Activated CD8-positive, alpha-beta T cell treated with anti-CD3 and anti-CD28 coated beads, Interleukin-2, amount 10 ng/mL, durations not matched to agents 7 days and 5 days (primary cell): Measurements from ENCODE around the gene CRYBA1. TPM values are rescaled to one million over a fixed set of nuclear protein-coding genes. Genes with fewer than 3 reads are reported as not detected.

Experiments used
- ATAC-seq: fragments of 150-1000 bp; cut with Tn5 transposase; one replicate; pipeline ENCODE4 v1.10.0; 2021; ENCODE audit warnings: moderate library complexity
- CTCF ChIA-PET: fragments of 350-600 bp; sonication (Branson Sonifier 250); formaldehyde crosslinking; loops from one replicate; lab custom pipeline; 2021; ENCODE audit warnings: antibody characterized with exemption; lab: Charles Lee
- POLR2A ChIA-PET: fragments of 350-600 bp; sonication (Branson Sonifier 250); formaldehyde crosslinking; loops from one replicate; lab custom pipeline; 2021; ENCODE audit warnings: antibody characterized with exemption; lab: Charles Lee
- DNase-seq: peaks from one replicate; pipeline ENCODE4 v3.0.0-alpha.2; 2020
- H3K27ac Mint-ChIP-seq: one replicate; pipeline ENCODE4 v1.8.0; 2021; ENCODE audit warnings: mild to moderate bottlenecking, mixed read lengths
- H3K27me3 Mint-ChIP-seq: one replicate; pipeline ENCODE4 v1.8.0; 2021; ENCODE audit warnings: low read depth, mixed read lengths
- H3K36me3 Mint-ChIP-seq: one replicate; pipeline ENCODE4 v1.8.0; 2021; ENCODE audit warnings: low read depth, mixed read lengths
- H3K4me1 Mint-ChIP-seq: one replicate; pipeline ENCODE4 v1.8.0; 2021; ENCODE audit warnings: low read depth, mixed read lengths
- H3K4me3 Mint-ChIP-seq: one replicate; pipeline ENCODE4 v1.8.0; 2021; ENCODE audit warnings: mild to moderate bottlenecking, mixed read lengths
- H3K9me3 Mint-ChIP-seq: one replicate; pipeline ENCODE4 v1.8.0; 2022; ENCODE audit warnings: mixed read lengths; ENCODE audit not compliant: insufficient read depth
- total RNA-seq, 2 experiments: library from RNA; stranded (reverse); gene quantifications; one replicate each; pipeline ENCODE4 v1.2.3, GENCODE V29; 2021

Gene CRYBA1
- total RNA-seq, 2 experiments from 2014 or later: not detected

- no peaks in the 10 kb centered on the region for H3K36me3 Mint-ChIP-seq
- DNase-seq (no peak), ATAC-seq (no peak)
- no peak overlapping the region for H3K27ac Mint-ChIP-seq
- H3K27me3 Mint-ChIP-seq: no peaks in the 10 kb centered on the region
- CTCF ChIA-PET: interaction anchor here (1.3 to 1.6 kb wide), 2 partner anchors 19 to 90 kb away, joined by 3 to 9 read pairs; no protein-coding TSS in a partner anchor
- POLR2A ChIA-PET: interaction anchor here (0.6 kb wide), 1 partner anchor 27 kb away, joined by 3 read pairs; no protein-coding TSS in a partner anchor
- no peaks in the 10 kb centered on the region for H3K9me3 Mint-ChIP-seq
- no peak overlapping the region for H3K4me3 Mint-ChIP-seq
- H3K4me1 Mint-ChIP-seq: peaks cover 11% of the 10 kb centered on the region
These were observed 8.4 kb upstream of the CRYBA1 start for GRCh38 chr17:29238133-29238850.

- DNase-seq (no peak), ATAC-seq (no peak)
- Mint-ChIP-seq H3K4me3 (no peak overlapping the region), H3K36me3 (no peaks in the 10 kb centered on the region), H3K27me3 (no peaks in the 10 kb centered on the region), H3K27ac (no peak overlapping the region), H3K4me1 (peaks cover 11% of the 10 kb centered on the region), H3K9me3 (no peaks in the 10 kb centered on the region)
- ChIA-PET CTCF (interaction anchor here (0.6 to 3.5 kb wide), 10 partner anchors 11 to 354 kb away, joined by 3 to 15 read pairs (median 4); partner anchors contain the start of gene MYO18A), POLR2A (no interaction called here)
These were observed 6.2 kb upstream of the CRYBA1 start for GRCh38 chr17:29240477-29240876.

GRCh38 chr17:29240968-29241963 lies 5.4 kb upstream of the CRYBA1 start:
- CTCF ChIA-PET: interaction anchor here (0.6 to 3.5 kb wide), 11 partner anchors 10 to 353 kb away, joined by 3 to 15 read pairs (median 7); no protein-coding TSS in a partner anchor
- H3K9me3 Mint-ChIP-seq: no peaks in the 10 kb centered on the region

GRCh38 chr17:29242051-29242450 lies 4.6 kb upstream of the CRYBA1 start:
- Mint-ChIP-seq H3K4me3 (no peak overlapping the region), H3K4me1 (peaks cover 11% of the 10 kb centered on the region), H3K9me3 (no peaks in the 10 kb centered on the region), H3K27me3 (no peaks in the 10 kb centered on the region), H3K36me3 (no peaks in the 10 kb centered on the region), H3K27ac (no peak overlapping the region)
- ATAC-seq (no peak), DNase-seq (no peak)
- ChIA-PET CTCF (interaction anchor here (1.4 to 3.5 kb wide), 4 partner anchors 9 to 97 kb away, joined by 8 to 15 read pairs (median 12); no protein-coding TSS in a partner anchor), POLR2A (no interaction called here)

More at GRCh38 chr17:29240968-29241963, 5.4 kb upstream of the CRYBA1 start:
- DNase-seq (no peak), ATAC-seq (no peak)
- Mint-ChIP-seq H3K36me3 (no peaks in the 10 kb centered on the region), H3K27ac (no peak overlapping the region), H3K4me3 (no peak overlapping the region), H3K4me1 (peaks cover 11% of the 10 kb centered on the region), H3K27me3 (no peaks in the 10 kb centered on the region)
- POLR2A ChIA-PET: no interaction called here

- H3K9me3 Mint-ChIP-seq: no peaks in the 10 kb centered on the region
- ChIA-PET POLR2A (interaction anchor here (0.6 kb wide), 1 partner anchor 381 kb away, joined by 3 read pairs; no protein-coding TSS in a partner anchor), CTCF (interaction anchor here (1.4 to 3.5 kb wide), 3 partner anchors 9 to 24 kb away, joined by 8 to 15 read pairs (median 14); no protein-coding TSS in a partner anchor)
These were observed 3.9 kb upstream of the CRYBA1 start for GRCh38 chr17:29242790-29243189.

GRCh38 chr17:29243792-29244191 lies 2.9 kb upstream of the CRYBA1 start:
- CTCF ChIA-PET: interaction anchor here (0.6 to 2.3 kb wide), 5 partner anchors 14 to 120 kb away, joined by 3 to 14 read pairs (median 3); no protein-coding TSS in a partner anchor
- Mint-ChIP-seq H3K4me1 (peaks cover 11% of the 10 kb centered on the region), H3K27me3 (no peaks in the 10 kb centered on the region), H3K27ac (no peak overlapping the region), H3K36me3 (no peaks in the 10 kb centered on the region), H3K4me3 (no peak overlapping the region), H3K9me3 (no peaks in the 10 kb centered on the region)
- DNase-seq (no peak), ATAC-seq (no peak)
- POLR2A ChIA-PET: no interaction called here

More at GRCh38 chr17:29242790-29243189, 3.9 kb upstream of the CRYBA1 start:
- Mint-ChIP-seq H3K27ac (no peak overlapping the region), H3K4me3 (no peak overlapping the region), H3K4me1 (peaks cover 11% of the 10 kb centered on the region), H3K27me3 (no peaks in the 10 kb centered on the region), H3K36me3 (no peaks in the 10 kb centered on the region)
- DNase-seq (no peak), ATAC-seq (no peak)

GRCh38 chr17:29245401-29245800 lies 1.3 kb upstream of the CRYBA1 start:
- ATAC-seq (no peak), DNase-seq (no peak)
- Mint-ChIP-seq H3K4me3 (no peak overlapping the region), H3K27me3 (no peaks in the 10 kb centered on the region), H3K4me1 (peaks cover 6% of the 10 kb centered on the region), H3K9me3 (no peaks in the 10 kb centered on the region), H3K27ac (no peak overlapping the region), H3K36me3 (no peaks in the 10 kb centered on the region)
- ChIA-PET CTCF (interaction anchor here (1.3 kb wide), 1 partner anchor 26 kb away, joined by 3 read pairs; no protein-coding TSS in a partner anchor), POLR2A (no interaction called here)

- ATAC-seq (no peak), DNase-seq (no peak)
- ChIA-PET CTCF (no interaction called here), POLR2A (no interaction called here)
- Mint-ChIP-seq H3K4me1 (no peaks in the 10 kb centered on the region), H3K27ac (no peak overlapping the region), H3K4me3 (no peak overlapping the region), H3K36me3 (no peaks in the 10 kb centered on the region), H3K27me3 (no peaks in the 10 kb centered on the region), H3K9me3 (no peaks in the 10 kb centered on the region)
These were observed 560 bp downstream of the CRYBA1 start for GRCh38 chr17:29247219-29247618.

- Mint-ChIP-seq H3K4me1 (no peaks in the 10 kb centered on the region), H3K4me3 (no peak overlapping the region), H3K36me3 (peaks cover under 1% of the 10 kb centered on the region), H3K27me3 (no peaks in the 10 kb centered on the region), H3K27ac (no peak overlapping the region), H3K9me3 (no peaks in the 10 kb centered on the region)
- DNase-seq: no peak
- CTCF ChIA-PET: interaction anchor here (1.4 to 1.6 kb wide), 2 partner anchors 34 to 121 kb away, joined by 3 to 5 read pairs; no protein-coding TSS in a partner anchor
- ATAC-seq: no peak
- POLR2A ChIA-PET: interaction anchor here (1.0 kb wide), 1 partner anchor 45 kb away, joined by 3 read pairs; the partner anchor contains the start of gene NUFIP2
These were observed 2.2 kb downstream of the CRYBA1 start for GRCh38 chr17:29248845-29249244.

GRCh38 chr17:29250666-29251065 lies 4.0 kb downstream of the CRYBA1 start:
- Mint-ChIP-seq H3K9me3 (no peaks in the 10 kb centered on the region), H3K27ac (no peak overlapping the region), H3K4me3 (no peak overlapping the region), H3K4me1 (no peaks in the 10 kb centered on the region), H3K27me3 (no peaks in the 10 kb centered on the region), H3K36me3 (peaks cover 8% of the 10 kb centered on the region)
- ChIA-PET POLR2A (no interaction called here), CTCF (interaction anchor here (0.7 to 3.6 kb wide), 12 partner anchors 9 to 134 kb away, joined by 3 to 22 read pairs (median 7); no protein-coding TSS in a partner anchor)
- ATAC-seq (no peak), DNase-seq (no peak)

- Mint-ChIP-seq H3K27ac (no peak overlapping the region), H3K4me1 (no peaks in the 10 kb centered on the region), H3K36me3 (peaks cover 11% of the 10 kb centered on the region), H3K27me3 (no peaks in the 10 kb centered on the region), H3K4me3 (no peak overlapping the region), H3K9me3 (no peaks in the 10 kb centered on the region)
- no peak for ATAC-seq
- POLR2A ChIA-PET: no interaction called here
- DNase-seq: no peak
- CTCF ChIA-PET: interaction anchor here (0.7 to 3.6 kb wide), 11 partner anchors 10 to 134 kb away, joined by 3 to 22 read pairs (median 8); no protein-coding TSS in a partner anchor
These were observed 4.5 kb downstream of the CRYBA1 start for GRCh38 chr17:29251184-29251583.
